HG03442 (cell line): ENCODE results near the gene SFI1.
"Not testable (repeated sequence)": the region's sequence is repeated elsewhere in the genome, so short reads cannot be mapped to it uniquely, and the experiment has no call there.

ENCODE experiments used
- ATAC-seq: cut with Tn5 transposase; IDR thresholded peaks from one replicate; pipeline ENCODE4 v1.9.1; 2021; ENCODE audit warnings: mild to moderate bottlenecking, moderate library complexity; ENCODE audit not compliant: unreplicated experiment

Gene SFI1

GRCh38 chr22:31496007-31496734, at the start of gene SFI1:
Gene SFI1, plus strand, starts transcription at chr22:31496536. Its CDS starts 11,749 bp downstream, at chr22:31508285.
- ATAC-seq = peak; percentile 70

- no peak for ATAC-seq
Observed at GRCh38 chr22:31446767-31447166, 49.6 kb upstream of the SFI1 start.

GRCh38 chr22:31447337-31447736, 49.0 kb upstream of the SFI1 start:
- ATAC-seq = no peak

DNA sequence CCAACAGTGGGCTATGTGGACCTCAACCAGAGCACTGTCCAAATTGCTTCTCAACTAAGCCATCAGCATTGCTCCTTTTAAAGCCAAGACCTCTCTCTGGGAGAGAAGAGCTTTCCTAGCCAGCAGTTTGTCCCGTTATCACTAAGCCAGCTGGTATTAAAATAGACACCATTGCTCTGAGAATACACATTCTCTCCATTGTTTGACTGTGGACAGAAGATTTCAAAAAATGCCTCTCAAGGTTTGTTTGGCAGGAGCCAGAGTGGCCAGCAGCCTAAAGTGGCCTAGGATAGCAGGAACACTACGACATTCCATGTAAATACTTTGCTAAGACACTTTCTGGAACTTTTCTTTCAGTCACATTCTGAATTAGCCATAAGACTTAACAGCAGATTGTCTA, 48.0 kb upstream of the SFI1 start:
- ATAC-seq = no peak

DNA sequence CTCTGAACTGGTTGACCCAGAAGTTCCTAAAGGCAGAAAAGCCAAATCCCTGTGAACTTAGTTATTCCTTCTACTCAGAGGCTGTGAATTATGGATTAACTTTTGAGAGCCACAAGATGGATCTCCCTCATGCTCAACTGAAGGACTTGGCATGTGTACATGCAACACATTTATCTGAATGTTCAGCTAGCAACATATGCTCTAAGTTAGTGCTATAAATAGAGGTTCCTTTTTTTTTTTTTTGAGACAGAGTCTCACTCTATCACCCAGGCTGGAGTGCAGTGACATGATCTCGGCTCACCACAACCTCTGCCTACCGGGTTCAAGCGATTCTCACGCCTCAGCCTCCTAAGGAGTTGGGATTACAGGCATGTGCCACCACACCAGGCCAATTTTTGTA, 46.8 kb upstream of the SFI1 start:
- no peak for ATAC-seq

DNA sequence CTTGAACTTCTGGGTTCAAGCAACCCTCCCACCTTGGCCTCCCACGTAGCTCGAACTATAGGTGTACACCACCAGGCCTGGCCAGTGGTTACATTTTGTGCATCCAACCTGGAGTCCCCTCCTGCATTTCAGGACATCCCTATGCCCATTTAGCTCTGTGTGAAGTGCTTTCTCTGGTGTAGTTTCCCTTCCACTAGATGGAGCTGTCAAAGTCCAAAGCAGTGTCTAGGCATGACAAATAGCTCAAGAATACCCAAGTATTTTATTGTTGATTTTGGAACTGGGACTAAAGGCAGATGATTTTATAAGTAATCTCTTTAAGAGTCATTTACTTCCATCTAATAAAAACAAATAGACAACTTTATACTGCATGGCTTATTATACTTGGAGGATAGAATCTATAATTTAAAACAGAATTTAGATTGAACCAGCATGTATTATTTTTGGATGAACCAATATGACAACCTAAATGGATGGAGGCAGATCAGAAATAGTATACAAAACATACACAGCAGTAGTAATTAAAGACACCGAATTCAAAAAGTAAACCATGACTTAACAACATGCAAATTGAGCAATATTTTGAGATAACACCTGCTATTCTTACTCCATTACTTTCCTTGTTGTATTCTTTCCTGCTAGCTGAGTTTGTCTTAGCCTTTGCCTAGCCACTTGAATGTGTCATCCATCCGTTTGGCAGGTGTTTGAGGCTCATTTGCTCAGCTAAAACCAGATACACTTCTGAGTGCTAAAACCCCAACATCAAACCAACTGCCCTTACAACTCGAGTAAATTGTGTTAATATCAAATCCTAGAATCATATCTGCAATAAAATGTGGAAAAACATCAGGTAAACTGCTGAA, 44.4 kb upstream of the SFI1 start:
- ATAC-seq = no peak

DNA sequence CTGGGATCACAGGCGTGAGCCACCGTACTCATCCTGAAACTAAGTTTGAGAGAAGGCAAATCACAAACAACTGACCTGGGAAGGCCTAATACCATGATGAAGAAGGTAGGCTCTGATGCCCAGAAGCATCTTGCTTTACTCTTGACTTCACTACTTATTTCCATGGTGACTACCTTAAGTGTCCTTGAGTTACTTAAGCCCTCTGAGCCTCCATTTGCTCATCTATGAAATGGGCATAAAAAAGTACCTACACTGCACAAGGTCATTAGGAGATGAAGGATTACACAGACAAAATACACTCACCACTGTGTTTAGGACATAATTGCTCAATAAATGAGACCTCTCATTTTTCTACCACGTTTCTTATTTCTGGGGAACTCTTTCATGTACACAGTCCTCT, 34.6 kb upstream of the SFI1 start:
- ATAC-seq = no peak

- ATAC-seq = no peak
Observed at GRCh38 chr22:31465307-31465706, 31.0 kb upstream of the SFI1 start.

DNA sequence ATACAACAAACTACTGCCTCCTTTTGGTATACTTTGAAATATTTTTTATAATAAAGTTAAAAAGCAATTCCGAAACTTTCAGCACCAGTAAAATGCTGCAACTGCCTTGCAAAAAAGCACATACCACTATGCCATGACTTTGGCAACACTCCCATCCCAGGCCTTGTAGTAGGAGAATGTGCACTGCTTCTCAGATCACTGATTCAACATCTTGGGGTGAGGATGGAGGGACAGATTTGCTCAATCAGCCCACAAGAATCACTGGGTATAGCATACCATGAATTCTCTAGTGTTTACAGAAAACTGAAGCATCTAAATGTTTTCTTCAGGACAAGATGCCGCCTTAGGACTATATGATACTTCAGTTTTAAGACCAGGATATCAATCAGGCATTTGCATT, 21.6 kb upstream of the SFI1 start:
- ATAC-seq = no peak

- ATAC-seq = no peak
Observed at GRCh38 chr22:31475800-31476199, 20.5 kb upstream of the SFI1 start.

DNA sequence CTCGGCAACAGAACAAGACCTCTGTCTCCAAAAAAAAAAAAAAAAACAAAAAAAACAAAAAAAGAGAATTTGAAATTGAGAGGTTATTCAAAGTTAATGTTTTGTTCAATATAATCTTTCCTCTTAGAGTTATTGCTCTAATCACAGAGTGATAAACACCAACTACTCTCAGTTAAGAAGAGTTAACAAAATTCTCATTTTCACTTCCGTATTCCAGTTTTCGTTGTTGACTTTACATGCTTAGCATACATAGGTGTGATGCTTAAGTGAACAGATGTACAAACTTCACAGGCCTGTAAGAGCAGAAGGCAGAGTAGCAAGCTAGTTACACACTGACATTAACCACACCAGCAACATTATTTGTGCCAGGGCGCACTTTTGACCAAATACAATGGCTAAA, 19.0 kb upstream of the SFI1 start:
- no peak for ATAC-seq

- no peak for ATAC-seq
Observed at GRCh38 chr22:31481129-31481528, 15.2 kb upstream of the SFI1 start.

- ATAC-seq = not testable (repeated sequence)
Observed at GRCh38 chr22:31482470-31482869, 13.9 kb upstream of the SFI1 start.

DNA sequence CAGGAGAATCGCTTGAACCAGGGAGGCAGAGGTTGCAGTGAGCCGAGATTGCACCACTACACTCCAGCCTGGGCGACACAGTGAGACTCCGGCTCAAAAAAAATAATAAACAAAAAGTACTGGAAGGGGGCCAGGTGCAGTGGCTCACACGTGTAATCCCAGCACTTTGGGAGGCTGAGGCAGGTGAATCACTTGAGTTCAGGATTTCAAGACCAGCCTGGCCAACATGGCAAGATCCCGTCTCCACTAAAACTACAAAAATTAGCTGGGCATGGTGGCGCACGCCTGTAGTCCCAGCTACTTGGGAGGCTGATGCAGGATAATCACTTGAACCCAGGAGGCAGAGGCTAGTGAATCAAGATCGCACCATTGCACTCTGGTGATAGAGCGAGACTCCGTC, 10.0 kb upstream of the SFI1 start:
- ATAC-seq = not testable (repeated sequence)

DNA sequence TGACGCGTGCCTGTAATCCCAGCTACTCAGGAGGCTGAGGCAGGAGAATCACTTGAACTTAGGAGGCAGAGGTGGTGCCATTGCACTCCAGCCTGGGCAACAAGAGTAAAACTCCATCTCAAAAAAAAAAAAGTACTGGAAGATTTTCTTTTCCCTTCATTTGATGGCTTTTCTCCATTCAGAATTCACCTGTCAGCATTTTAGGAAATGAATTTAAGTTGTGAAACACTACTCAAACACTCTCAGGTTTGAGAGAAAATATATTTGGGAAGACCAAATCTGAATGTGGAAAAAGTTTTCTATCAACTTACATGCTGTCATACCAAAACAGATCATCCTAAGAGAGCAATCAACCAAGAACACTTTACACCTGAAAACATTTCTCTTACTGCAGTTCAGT, 9.4 kb upstream of the SFI1 start:
- ATAC-seq = no peak

- ATAC-seq = no peak
Observed at GRCh38 chr22:31488346-31488883, 7.9 kb upstream of the SFI1 start.

- ATAC-seq = peak; percentile 17
Observed at GRCh38 chr22:31488988-31489617, 7.2 kb upstream of the SFI1 start.

- peak; percentile 34 for ATAC-seq
Observed at GRCh38 chr22:31489632-31490495, 6.5 kb upstream of the SFI1 start, which contains the start of gene EIF4ENIF1. Gene EIF4ENIF1, minus strand, starts transcription at chr22:31489842. Its CDS starts 1,124 bp downstream, at chr22:31488718.

DNA sequence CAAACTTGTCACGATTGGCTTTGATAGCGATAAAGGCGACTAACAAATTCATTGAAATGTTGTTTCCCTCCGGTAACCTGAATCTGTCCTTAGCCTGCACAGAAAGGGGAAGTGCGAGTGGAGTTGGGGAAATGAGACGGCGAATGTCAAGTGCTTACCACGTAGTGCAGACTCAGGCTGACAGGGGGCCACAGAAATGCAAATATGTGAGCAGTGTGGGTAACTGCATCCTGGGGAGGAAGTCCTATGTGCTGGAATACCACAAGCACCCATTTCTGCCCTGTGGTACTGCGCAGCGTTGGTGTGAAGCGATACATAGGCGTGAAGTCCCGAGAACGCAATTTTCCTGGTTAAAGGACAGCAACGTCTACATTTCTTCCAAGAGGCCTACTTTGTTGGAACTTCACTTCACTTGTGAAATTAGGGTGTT, 5.8 kb upstream of the SFI1 start:
- ATAC-seq = peak; percentile 41

DNA sequence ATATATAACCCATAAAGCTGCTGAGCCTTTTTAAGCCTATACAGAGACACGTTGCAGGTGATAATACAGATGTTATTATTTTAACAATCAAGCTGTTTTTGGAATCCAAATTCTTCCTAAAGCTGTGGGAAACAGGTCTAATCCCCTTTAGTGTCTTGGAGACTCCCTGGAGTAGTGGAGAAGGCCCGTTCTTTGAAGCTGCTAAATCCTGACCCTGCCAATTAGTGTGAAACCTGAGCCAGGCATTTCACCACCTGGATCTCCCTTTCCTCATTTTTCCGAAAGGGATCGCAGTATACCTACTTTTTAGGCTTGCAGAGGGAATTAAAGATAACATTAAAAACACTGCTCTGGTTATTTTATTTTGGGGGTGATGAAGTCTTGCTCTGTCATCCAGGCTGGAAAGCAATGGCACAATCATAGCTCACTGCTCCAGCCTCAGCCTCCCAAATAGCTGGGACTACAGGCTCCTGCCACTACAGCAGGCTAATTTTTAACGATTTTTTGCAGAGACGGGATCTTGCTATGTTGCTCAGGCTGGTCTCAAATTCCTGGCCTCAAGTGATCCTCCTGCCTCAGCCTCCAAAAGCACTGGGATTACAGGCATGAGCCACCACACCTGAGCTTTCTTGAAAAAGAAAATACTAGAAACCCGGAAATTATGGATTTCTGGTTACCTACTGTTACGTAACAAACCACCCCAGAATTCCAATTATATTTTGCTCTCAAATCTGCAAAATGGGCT, 4.9 kb upstream of the SFI1 start:
- ATAC-seq = no peak
